T-helper 2 cell treated with Interferon-gamma antibody and Interleukin-4, amounts not matched to agents 5 μg/mL and 100 μg/mL, for 36 hours (primary cell): ENCODE results near the gene BPIFA2.
"Not testable (repeated sequence)": the region's sequence is repeated elsewhere in the genome, so short reads cannot be mapped to it uniquely, and the experiment has no call there.

Experiments used
- DNase-seq: peaks from one replicate; pipeline ENCODE4 v3.0.0; 2021; ENCODE audit warnings: low spot score
- H3K27ac Mint-ChIP-seq: one replicate; pipeline ENCODE4 v1.8.0; 2021; ENCODE audit warnings: mild to moderate bottlenecking, mixed read lengths
- H3K27me3 Mint-ChIP-seq: one replicate; pipeline ENCODE4 v1.8.0; 2021; ENCODE audit warnings: low read depth, mixed read lengths
- H3K36me3 Mint-ChIP-seq: one replicate; pipeline ENCODE4 v1.8.0; 2021; ENCODE audit warnings: low read depth, mixed read lengths
- H3K4me1 Mint-ChIP-seq: one replicate; pipeline ENCODE4 v1.8.0; 2021; ENCODE audit warnings: low read depth, mixed read lengths
- H3K4me3 Mint-ChIP-seq: one replicate; pipeline ENCODE4 v1.8.0; 2022; ENCODE audit warnings: mild to moderate bottlenecking, moderate library complexity, mixed read lengths
- H3K9me3 Mint-ChIP-seq: one replicate; pipeline ENCODE4 v1.8.0; 2021; ENCODE audit warnings: mixed read lengths

BPIFA2 gene

DNA sequence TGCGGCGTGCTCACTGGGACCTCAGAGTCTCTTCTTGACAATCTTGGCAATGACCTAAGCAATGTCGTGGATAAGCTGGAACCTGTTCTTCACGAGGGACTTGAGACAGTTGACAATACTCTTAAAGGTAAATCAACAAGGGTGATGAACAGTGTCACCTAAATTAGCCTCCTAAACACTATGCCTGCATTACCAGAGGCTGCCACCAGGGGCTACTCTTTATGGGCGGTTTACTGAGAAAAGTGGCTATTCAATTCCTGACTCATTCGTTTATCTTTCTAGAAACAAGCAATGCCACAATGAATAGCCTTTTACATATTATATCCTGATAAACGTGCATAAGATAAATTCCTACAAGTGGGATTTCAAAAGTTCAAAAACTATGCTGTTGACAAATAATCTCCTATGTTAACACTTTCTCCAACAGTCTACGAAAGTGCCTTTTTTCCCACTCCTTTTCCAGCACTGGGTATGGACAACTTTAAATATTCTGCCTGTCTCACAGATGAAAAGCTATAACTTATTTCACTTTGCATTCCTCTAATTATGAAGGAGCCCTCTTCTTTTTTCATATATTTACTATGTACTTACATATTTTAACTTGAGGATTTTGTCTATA lies 1.3 kb downstream of the BPIFA2 start:
- no peak for DNase-seq
- H3K36me3 Mint-ChIP-seq = no peaks in the 10 kb centered on the region
- H3K4me1 Mint-ChIP-seq = no peaks in the 10 kb centered on the region
- H3K9me3 Mint-ChIP-seq = peaks cover 21% of the 10 kb centered on the region
- H3K4me3 Mint-ChIP-seq = no peak overlapping the region
- no peak overlapping the region for H3K27ac Mint-ChIP-seq
- H3K27me3 Mint-ChIP-seq = no peaks in the 10 kb centered on the region

DNA sequence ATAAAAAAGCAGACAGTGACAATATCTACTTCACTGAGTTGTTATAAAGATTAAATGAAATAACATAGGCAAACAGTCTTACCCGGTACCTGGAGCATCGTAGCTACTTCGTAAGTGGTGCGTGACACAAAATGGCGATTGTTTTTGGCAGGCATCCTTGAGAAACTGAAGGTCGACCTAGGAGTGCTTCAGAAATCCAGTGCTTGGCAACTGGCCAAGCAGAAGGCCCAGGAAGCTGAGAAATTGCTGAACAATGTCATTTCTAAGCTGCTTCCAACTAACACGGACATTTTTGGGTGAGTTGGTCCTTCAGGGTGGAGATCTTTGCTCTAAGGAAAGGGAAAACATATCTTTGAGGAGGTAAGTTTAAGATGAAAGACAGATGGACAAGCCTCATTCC lies 4.8 kb downstream of the BPIFA2 start:
- H3K27ac Mint-ChIP-seq = no peak overlapping the region
- H3K9me3 Mint-ChIP-seq = peaks cover 21% of the 10 kb centered on the region
- no peaks in the 10 kb centered on the region for H3K36me3 Mint-ChIP-seq
- H3K4me1 Mint-ChIP-seq = no peaks in the 10 kb centered on the region
- no peaks in the 10 kb centered on the region for H3K27me3 Mint-ChIP-seq
- no peak for DNase-seq
- no peak overlapping the region for H3K4me3 Mint-ChIP-seq

DNA sequence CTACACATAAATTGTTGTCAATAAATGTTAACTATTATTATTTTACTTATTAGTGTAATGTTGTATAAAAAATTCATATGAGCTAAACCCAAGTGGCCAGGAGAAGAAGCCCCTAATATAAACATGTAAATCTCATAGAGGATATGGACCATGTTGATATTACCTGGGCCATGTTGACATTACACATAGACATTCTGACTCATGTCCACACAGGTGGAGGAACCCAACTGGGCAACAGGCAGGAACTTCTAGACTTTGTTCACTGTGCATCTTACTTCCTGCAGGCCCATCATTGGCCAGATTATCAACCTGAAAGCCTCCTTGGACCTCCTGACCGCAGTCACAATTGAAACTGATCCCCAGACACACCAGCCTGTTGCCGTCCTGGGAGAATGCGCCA lies 7.2 kb downstream of the BPIFA2 start:
- Mint-ChIP-seq H3K4me1 (no peaks in the 10 kb centered on the region), H3K27ac (no peak overlapping the region), H3K27me3 (no peaks in the 10 kb centered on the region), H3K4me3 (no peak overlapping the region), H3K9me3 (peaks cover 6% of the 10 kb centered on the region), H3K36me3 (no peaks in the 10 kb centered on the region)
- no peak for DNase-seq

GRCh38 chr20:33176101-33176500 lies 8.1 kb downstream of the BPIFA2 start:
- no peak for DNase-seq
- Mint-ChIP-seq H3K9me3 (no peaks in the 10 kb centered on the region), H3K27ac (no peak overlapping the region), H3K27me3 (no peaks in the 10 kb centered on the region), H3K36me3 (no peaks in the 10 kb centered on the region), H3K4me3 (no peak overlapping the region), H3K4me1 (no peaks in the 10 kb centered on the region)

DNA sequence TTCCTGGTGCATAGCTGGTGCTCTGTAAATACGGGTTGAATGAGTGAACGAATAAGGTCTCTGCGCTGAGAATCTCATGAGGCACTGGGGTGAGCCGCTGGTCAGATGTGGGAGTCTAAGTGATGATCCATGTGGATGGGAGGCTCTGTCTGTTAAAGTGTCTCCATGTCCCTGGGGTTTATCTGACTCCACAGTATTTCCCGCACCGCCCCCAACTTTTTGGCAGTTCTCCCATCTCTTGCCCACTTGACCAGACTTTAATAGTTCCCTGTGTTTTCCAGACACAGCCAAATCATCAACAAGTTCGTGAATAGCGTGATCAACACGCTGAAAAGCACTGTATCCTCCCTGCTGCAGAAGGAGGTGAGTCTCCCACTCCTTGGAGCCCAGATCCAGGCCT lies 9.9 kb downstream of the BPIFA2 start:
- no peaks in the 10 kb centered on the region for H3K4me1 Mint-ChIP-seq
- H3K27ac Mint-ChIP-seq = no peak overlapping the region
- no peak overlapping the region for H3K4me3 Mint-ChIP-seq
- no peak for DNase-seq
- no peaks in the 10 kb centered on the region for H3K36me3 Mint-ChIP-seq
- no peaks in the 10 kb centered on the region for H3K27me3 Mint-ChIP-seq
- H3K9me3 Mint-ChIP-seq = no peaks in the 10 kb centered on the region

DNA sequence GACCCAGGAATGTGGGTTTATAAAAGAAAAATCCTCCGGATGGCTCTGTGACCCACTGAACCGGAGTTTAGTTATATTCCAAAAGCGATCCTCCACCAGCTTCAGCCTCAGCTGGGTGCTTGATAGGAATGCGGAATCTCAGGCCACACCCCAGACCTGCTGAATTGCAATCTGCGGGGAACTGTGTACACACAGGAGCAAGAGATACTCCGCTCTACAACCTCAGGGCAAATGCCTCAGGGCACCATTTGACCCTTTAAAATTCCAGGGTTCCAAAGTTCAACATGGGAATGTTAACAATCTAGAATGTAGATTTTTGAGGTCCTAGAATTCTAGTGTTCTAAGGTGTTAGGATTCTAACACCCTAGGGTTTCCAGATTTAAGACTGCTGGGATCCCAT lies 10.8 kb downstream of the BPIFA2 start:
- Mint-ChIP-seq H3K27ac (no peak overlapping the region), H3K9me3 (no peaks in the 10 kb centered on the region)

DNA sequence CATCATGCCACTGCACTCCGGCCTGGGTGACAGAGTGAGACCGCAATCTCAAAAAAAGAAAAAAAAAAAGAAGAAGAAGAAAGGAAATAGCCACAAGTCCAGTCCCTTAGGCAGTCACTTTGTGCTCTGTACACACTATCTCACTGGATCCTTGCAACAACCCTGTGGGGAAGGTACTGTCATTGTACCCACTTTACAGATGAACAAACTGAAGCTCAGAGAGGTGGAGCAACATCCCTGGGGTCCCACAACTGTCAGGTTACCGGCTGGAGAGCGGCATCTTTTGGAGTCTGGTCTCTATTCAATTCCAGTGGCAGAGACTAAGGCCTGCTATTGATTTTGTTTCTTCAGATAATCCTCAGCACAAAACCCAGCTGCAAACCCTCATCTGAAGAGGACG lies 12.2 kb downstream of the BPIFA2 start:
- no peaks in the 10 kb centered on the region for H3K27me3 Mint-ChIP-seq
- no peak overlapping the region for H3K4me3 Mint-ChIP-seq
- H3K27ac Mint-ChIP-seq = no peak overlapping the region
- H3K36me3 Mint-ChIP-seq = no peaks in the 10 kb centered on the region
- H3K9me3 Mint-ChIP-seq = no peaks in the 10 kb centered on the region
- DNase-seq = no peak
- H3K4me1 Mint-ChIP-seq = no peaks in the 10 kb centered on the region

More for the DNA sequence above, 10.8 kb downstream of the BPIFA2 start:
- Mint-ChIP-seq H3K36me3 (no peaks in the 10 kb centered on the region), H3K4me3 (no peak overlapping the region), H3K4me1 (no peaks in the 10 kb centered on the region), H3K27me3 (no peaks in the 10 kb centered on the region)
- DNase-seq = no peak

GRCh38 chr20:33181482-33182093 lies 13.6 kb downstream of the BPIFA2 start:
- H3K4me1 Mint-ChIP-seq = no peaks in the 10 kb centered on the region
- no peaks in the 10 kb centered on the region for H3K36me3 Mint-ChIP-seq
- no peaks in the 10 kb centered on the region for H3K27me3 Mint-ChIP-seq
- H3K4me3 Mint-ChIP-seq = no peak overlapping the region
- no peak overlapping the region for H3K27ac Mint-ChIP-seq
- no peak for DNase-seq
- H3K9me3 Mint-ChIP-seq = no peaks in the 10 kb centered on the region

DNA sequence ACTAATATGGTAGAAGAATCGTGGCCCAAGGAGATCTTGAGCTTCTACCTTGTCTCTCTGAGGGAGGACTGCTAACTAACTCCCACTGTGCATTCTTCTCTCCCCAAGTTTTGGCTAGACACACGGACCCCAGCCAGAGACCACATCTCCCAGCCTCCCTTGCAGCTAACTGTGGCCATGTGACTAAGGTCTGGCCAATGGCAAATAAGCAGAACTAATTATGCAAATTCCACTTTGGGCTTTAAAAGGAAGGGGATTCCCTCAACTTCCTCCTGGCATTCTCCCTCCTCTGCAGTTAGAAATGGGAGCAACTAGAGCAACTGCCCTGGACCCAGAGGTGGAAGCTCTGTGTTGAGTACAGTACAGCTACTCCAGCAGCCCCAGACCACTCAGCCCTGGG lies 15.4 kb downstream of the BPIFA2 start:
- no peak overlapping the region for H3K4me3 Mint-ChIP-seq
- no peaks in the 10 kb centered on the region for H3K27me3 Mint-ChIP-seq
- no peaks in the 10 kb centered on the region for H3K9me3 Mint-ChIP-seq
- no peak for DNase-seq
- H3K4me1 Mint-ChIP-seq = no peaks in the 10 kb centered on the region
- H3K27ac Mint-ChIP-seq = no peak overlapping the region
- no peaks in the 10 kb centered on the region for H3K36me3 Mint-ChIP-seq

GRCh38 chr20:33185031-33185590 lies 17.2 kb downstream of the BPIFA2 start:
- not testable (repeated sequence) for H3K9me3 Mint-ChIP-seq

DNA sequence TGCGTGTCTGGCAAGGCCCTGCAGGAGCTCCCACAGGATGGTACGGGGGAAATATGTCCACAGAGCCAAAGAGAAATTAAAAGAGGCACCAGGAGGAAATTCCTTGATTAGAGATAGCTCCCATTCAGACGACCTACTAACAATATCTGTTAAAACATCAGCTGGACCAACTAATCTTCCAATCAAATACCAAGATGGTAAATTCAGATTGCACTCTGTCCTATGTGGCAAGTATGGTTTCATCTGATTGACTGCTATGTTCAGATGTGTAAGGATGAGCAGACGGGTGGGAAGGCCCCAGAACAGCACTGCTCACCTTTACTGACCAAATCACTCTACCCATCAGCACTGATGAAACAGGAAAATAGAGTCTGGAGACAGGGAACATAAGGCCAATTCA lies 19.5 kb downstream of the BPIFA2 start:
- Mint-ChIP-seq H3K4me1 (no peaks in the 10 kb centered on the region), H3K36me3 (no peaks in the 10 kb centered on the region), H3K27me3 (no peaks in the 10 kb centered on the region), H3K4me3 (no peak overlapping the region), H3K9me3 (no peaks in the 10 kb centered on the region), H3K27ac (no peak overlapping the region)
- DNase-seq = no peak

More at GRCh38 chr20:33185031-33185590, 17.2 kb downstream of the BPIFA2 start:
- not testable (repeated sequence) for H3K27ac Mint-ChIP-seq, DNase-seq, H3K36me3 Mint-ChIP-seq, H3K4me1 Mint-ChIP-seq, H3K4me3 Mint-ChIP-seq, H3K27me3 Mint-ChIP-seq

DNA sequence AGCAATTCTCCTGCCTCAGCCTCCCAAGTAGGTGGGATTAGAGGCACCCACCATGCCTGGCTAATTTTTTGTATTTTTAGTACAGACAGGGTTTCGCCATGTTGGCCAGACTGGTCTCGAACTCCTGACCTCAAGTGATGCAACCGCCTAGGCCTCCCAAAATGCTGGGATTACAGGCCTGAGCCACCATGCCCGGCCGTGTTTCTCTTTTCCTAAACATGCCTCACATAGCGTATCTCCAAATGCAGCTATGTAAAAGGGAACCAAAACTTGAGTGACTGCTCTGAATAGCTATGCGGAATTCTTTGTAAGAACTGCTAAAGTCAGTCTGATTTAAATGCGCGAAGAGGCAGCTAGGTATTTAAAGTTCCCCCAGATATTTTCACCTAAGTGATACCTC lies 20.5 kb downstream of the BPIFA2 start:
- Mint-ChIP-seq H3K27me3 (peaks cover 2% of the 10 kb centered on the region), H3K4me3 (no peak overlapping the region), H3K4me1 (no peaks in the 10 kb centered on the region), H3K27ac (no peak overlapping the region), H3K9me3 (no peaks in the 10 kb centered on the region), H3K36me3 (no peaks in the 10 kb centered on the region)
- DNase-seq = no peak

DNA sequence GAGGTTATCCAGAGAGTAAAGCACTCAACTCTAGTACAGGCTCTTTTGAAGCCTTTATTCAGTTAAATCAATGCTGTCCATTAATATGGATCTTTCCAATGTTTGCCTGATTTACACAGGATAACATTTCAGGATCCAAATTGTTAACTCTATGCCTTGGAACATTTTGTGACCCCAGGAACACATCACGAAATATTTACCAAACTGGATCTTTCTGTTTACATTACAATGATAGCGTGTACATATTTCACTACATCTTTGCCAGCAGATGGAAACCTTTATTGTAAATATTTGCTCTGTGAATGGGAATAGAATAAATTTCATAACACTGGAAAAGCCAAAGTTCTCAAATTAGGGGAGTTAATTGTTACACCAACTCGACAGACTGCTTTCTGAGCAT lies 23.5 kb downstream of the BPIFA2 start:
- no peak overlapping the region for H3K4me3 Mint-ChIP-seq
- no peak overlapping the region for H3K27ac Mint-ChIP-seq

GRCh38 chr20:33191955-33192354 lies 24.0 kb downstream of the BPIFA2 start:
- no peak overlapping the region for H3K4me3 Mint-ChIP-seq
- no peaks in the 10 kb centered on the region for H3K4me1 Mint-ChIP-seq
- H3K27ac Mint-ChIP-seq = no peak overlapping the region
- no peaks in the 10 kb centered on the region for H3K36me3 Mint-ChIP-seq
- H3K27me3 Mint-ChIP-seq = peaks cover 2% of the 10 kb centered on the region
- H3K9me3 Mint-ChIP-seq = no peaks in the 10 kb centered on the region
- no peak for DNase-seq

More for the DNA sequence above, 23.5 kb downstream of the BPIFA2 start:
- Mint-ChIP-seq H3K9me3 (no peaks in the 10 kb centered on the region), H3K27me3 (peaks cover 2% of the 10 kb centered on the region), H3K4me1 (no peaks in the 10 kb centered on the region), H3K36me3 (no peaks in the 10 kb centered on the region)
- no peak for DNase-seq
